SK-N-SH (cell line): Measurements from ENCODE around the gene ROPN1B. TPM values are rescaled to one million over a fixed set of nuclear protein-coding genes. Genes with fewer than 3 reads are reported as not detected.
A peak's percentile ranks its signal among the peaks of the same experiment; 100 is the strongest.

Source experiments
- CTCF ChIA-PET: fragments of 300-600, 350-600 bp; formaldehyde crosslinking; extraction: SDS; loops from one replicate; lab custom pipeline; 2021; lab: Yijun Ruan, JAX
- POLR2A ChIA-PET: fragments of 350-600 bp; sonication (Branson Sonifier 250); formaldehyde crosslinking; extraction: SDS; loops from one replicate; lab custom pipeline; 2020; ENCODE audit warnings: antibody characterized with exemption, inconsistent platforms; lab: Yijun Ruan, JAX
- DNase-seq: peaks from one replicate; pipeline ENCODE4 v3.0.0; 2012
- H2AFZ ChIP-seq: fragments of 200-600 bp; sonication (generic); 2 replicates; pipeline ENCODE4 v1.8.1; 2016; ENCODE audit warnings: antibody characterized with exemption, mild to moderate bottlenecking, low read depth
- H3F3A ChIP-seq: fragments of 200-600 bp; sonication (generic); replicated peaks from 2 replicates; pipeline ENCODE3; 2016; ENCODE audit warnings: antibody characterized with exemption, mild to moderate bottlenecking; ENCODE audit not compliant: insufficient read depth
- H3K27ac ChIP-seq, 2 experiments: fragments of 200-500 bp in 1 of 2; fragments of 200-600 bp in 1 of 2; sonication (Bioruptor generic) in 1 of 2; sonication (generic), shearing (Covaris generic) in 1 of 2; 2 replicates each; pipeline versions ENCODE4 v1.5.1 to v1.6.1; 2014 to 2016; ENCODE audit warnings: low read depth in 2 of 2, inconsistent platforms in 1 of 2, low read length in 1 of 2, mild to moderate bottlenecking in 1 of 2, mixed read lengths in 1 of 2
- H3K27me3 ChIP-seq: fragments of 200-600 bp; sonication (generic), shearing (Covaris generic); 2 replicates; pipeline ENCODE4 v1.6.1; 2016; ENCODE audit warnings: mixed run types; ENCODE audit not compliant: insufficient read depth
- H3K36me3 ChIP-seq, 2 experiments: fragments of 200-500 bp in 1 of 2; fragments of 200-600 bp in 1 of 2; sonication (Bioruptor generic) in 1 of 2; sonication (generic) in 1 of 2; replicated peaks in 1 of 2; 2 replicates each; pipeline versions ENCODE3 to v1.5.1; 2014 to 2016; ENCODE audit warnings: low read length in 1 of 2, mild to moderate bottlenecking in 1 of 2; ENCODE audit not compliant: insufficient read depth in 2 of 2, control insufficient read depth in 1 of 2
- H3K4me1 ChIP-seq, 2 experiments: fragments of 200-500 bp in 1 of 2; fragments of 200-600 bp in 1 of 2; sonication (Bioruptor generic) in 1 of 2; sonication (generic), shearing (Covaris generic) in 1 of 2; 2 replicates each; pipeline versions ENCODE4 v1.5.1 to v1.6.1; 2014 to 2016; ENCODE audit warnings: low read depth in 1 of 2, low read length in 1 of 2, mixed run types in 1 of 2; ENCODE audit not compliant: insufficient read depth in 2 of 2, control insufficient read depth in 1 of 2
- H3K4me2 ChIP-seq: fragments of 200-600 bp; sonication (generic), shearing (Covaris generic); 2 replicates; pipeline ENCODE4 v1.6.1; 2017; ENCODE audit warnings: mixed run types
- H3K4me3 ChIP-seq, 2 experiments: fragments of 200-500 bp in 1 of 2; fragments of 200-600 bp in 1 of 2; sonication (Bioruptor generic) in 1 of 2; sonication (generic), shearing (Covaris generic) in 1 of 2; 2 replicates each; pipeline versions ENCODE4 v1.5.1 to v1.8.1; 2014 to 2016; ENCODE audit warnings: low read depth in 2 of 2, inconsistent platforms in 1 of 2, low read length in 1 of 2, mild to moderate bottlenecking in 1 of 2, mixed read lengths in 1 of 2, moderate library complexity in 1 of 2
- H3K79me2 ChIP-seq: fragments of 200-600 bp; sonication (generic); 2 replicates; pipeline ENCODE4 v1.8.1; 2017; ENCODE audit warnings: mild to moderate bottlenecking; ENCODE audit not compliant: insufficient read depth
- H3K9ac ChIP-seq: fragments of 200-600 bp; sonication (generic); 2 replicates; pipeline ENCODE4 v1.6.1; 2017; ENCODE audit warnings: mixed run types
- H3K9me2 ChIP-seq: fragments of 200-600 bp; sonication (generic); 2 replicates; pipeline ENCODE4 v1.6.1; 2017; ENCODE audit warnings: mixed run types
- H3K9me3 ChIP-seq: fragments of 200-600 bp; sonication (generic); 2 replicates; pipeline ENCODE4 v1.6.1; 2017; ENCODE audit warnings: mixed run types, mild to moderate bottlenecking, moderate library complexity
- H4K20me1 ChIP-seq: fragments of 200-600 bp; sonication (generic); 2 replicates; pipeline ENCODE4 v1.6.1; 2017; ENCODE audit warnings: mild to moderate bottlenecking, mixed run types; ENCODE audit not compliant: insufficient read depth
- CHD2 ChIP-seq: fragments of 150-350 bp; IDR thresholded peaks from 2 replicates; pipeline ENCODE4 v1.6.1; 2018; ENCODE audit warnings: low read length; ENCODE audit not compliant: partially characterized antibody
- ELF1 ChIP-seq: IDR thresholded peaks from 2 replicates; pipeline ENCODE4 v1.4.0; 2012
- MEF2A ChIP-seq: IDR thresholded peaks from 2 replicates; pipeline ENCODE4 v1.4.0; 2012; ENCODE audit warnings: low read depth, borderline replicate concordance
- MXI1 ChIP-seq: IDR thresholded peaks from 2 replicates; pipeline ENCODE4 v1.6.1; 2012; ENCODE audit warnings: mild to moderate bottlenecking, low read depth, low read length, improper control_type of control experiment
- NRF1 ChIP-seq: IDR thresholded peaks from 2 replicates; pipeline ENCODE4 v1.6.1; 2012; ENCODE audit warnings: low read depth, mild to moderate bottlenecking, low read length
- RAD21 ChIP-seq: IDR thresholded peaks from 2 replicates; pipeline ENCODE4 v1.6.1; 2012; ENCODE audit warnings: mild to moderate bottlenecking, low read length
- RCOR1 ChIP-seq: fragments of 150-350 bp; IDR thresholded peaks from 2 replicates; pipeline ENCODE4 v1.6.1; 2017; ENCODE audit warnings: antibody characterized with exemption, low read length
- REST ChIP-seq: IDR thresholded peaks from 2 replicates; pipeline ENCODE4 v1.6.1; 2012; ENCODE audit warnings: mild to moderate bottlenecking, low read depth, low read length, moderate library complexity
- SMC3 ChIP-seq: IDR thresholded peaks from 2 replicates; pipeline ENCODE4 v1.6.1; 2012; ENCODE audit warnings: low read depth, low read length, improper control_type of control experiment
- WGBS: methylation state at CpG from one replicate; pipeline ENCODE4 v1.1.6; 2017; ENCODE audit warnings: low lambda C conversion rate; 5-methylcytosine and 5-hydroxymethylcytosine counted together
- polyA plus RNA-seq, 3 experiments: library from polyadenylated mRNA; depleted of rRNA; stranded (reverse); fragments of >200 nt; gene quantifications; 2 replicates each; pipeline ENCODE4 v1.2.3, GENCODE V29; 2012

Gene ROPN1B
- polyA plus RNA-seq, 1 of the 3 experiments (the other 2 are of a cell fraction), result not detected

- no peaks in the 10 kb centered on the region for H3F3A ChIP-seq
- H3K79me2 ChIP-seq, result no peaks in the 10 kb centered on the region
- no peak overlapping the region for H3K4me3 ChIP-seq
- H3K9ac ChIP-seq, result no peak overlapping the region
- H3K27ac ChIP-seq, result no peak overlapping the region
- H2AFZ ChIP-seq, result no peak overlapping the region
- H4K20me1 ChIP-seq, result no peaks in the 10 kb centered on the region
- no peaks in the 10 kb centered on the region for H3K27me3 ChIP-seq
- no peak overlapping the region for H3K4me2 ChIP-seq
- POLR2A ChIA-PET, result no interaction called here
- CTCF ChIA-PET, result no interaction called here
- DNase-seq, result no peak
- no peaks in the 10 kb centered on the region for H3K9me3 ChIP-seq
- H3K9me2 ChIP-seq, result no peaks in the 10 kb centered on the region
- 79% methylated on average over 4 of the region's 10 CpGs for WGBS
- peaks cover 0 to 5% of the 10 kb centered on the region in 2 experiments; a peak in 1 of 4 replicates for H3K4me1 ChIP-seq
- no peak for TF ChIP-seq ELF1
- no peak for TF ChIP-seq MEF2A
- TF ChIP-seq RCOR1, result no peak
- no peak for TF ChIP-seq SMC3
- no peak for TF ChIP-seq NRF1
- peak; percentile 87 for TF ChIP-seq REST
- peaks cover 3% of the 10 kb centered on the region in 2 experiments for H3K36me3 ChIP-seq
Measured at GRCh38 chr3:126023390-126023789, 54.4 kb downstream of the ROPN1B start.

- 86% methylated on average over 8 of the region's 9 CpGs for WGBS
- Histone ChIP-seq H3K4me1 (peaks cover 0 to 5% of the 10 kb centered on the region in 2 experiments; a peak in 1 of 4 replicates), H3F3A (no peaks in the 10 kb centered on the region), H4K20me1 (no peaks in the 10 kb centered on the region), H3K27me3 (no peaks in the 10 kb centered on the region), H3K27ac (no peak overlapping the region), H3K9me3 (no peaks in the 10 kb centered on the region), H3K4me2 (no peak overlapping the region), H3K4me3 (no peak overlapping the region), H3K36me3 (peaks cover 3% of the 10 kb centered on the region in 2 experiments), H3K9me2 (no peaks in the 10 kb centered on the region), H3K9ac (no peak overlapping the region), H3K79me2 (no peaks in the 10 kb centered on the region), H2AFZ (no peak overlapping the region)
- TF ChIP-seq CHD2, result no peak
- TF ChIP-seq RAD21, result no peak
- TF ChIP-seq MXI1, result no peak
- CTCF ChIA-PET, result no interaction called here
- no peak for DNase-seq
- POLR2A ChIA-PET, result no interaction called here
Measured at GRCh38 chr3:126024049-126024854, 55.3 kb downstream of the ROPN1B start.
